SK-N-SH (cell line): ENCODE measurements around the gene TOPBP1. TPM values are rescaled to one million over a fixed set of nuclear protein-coding genes. Genes with fewer than 3 reads are reported as not detected.

Source experiments
- CTCF ChIA-PET: fragments of 300-600, 350-600 bp; formaldehyde crosslinking; extraction: SDS; loops from one replicate; lab custom pipeline; 2021; lab: Yijun Ruan, JAX
- POLR2A ChIA-PET: fragments of 350-600 bp; sonication (Branson Sonifier 250); formaldehyde crosslinking; extraction: SDS; loops from one replicate; lab custom pipeline; 2020; ENCODE audit warnings: antibody characterized with exemption, inconsistent platforms; lab: Yijun Ruan, JAX
- DNase-seq: peaks from one replicate; pipeline ENCODE4 v3.0.0; 2012
- H2AFZ ChIP-seq: fragments of 200-600 bp; sonication (generic); 2 replicates; pipeline ENCODE4 v1.8.1; 2016; ENCODE audit warnings: antibody characterized with exemption, mild to moderate bottlenecking, low read depth
- H3F3A ChIP-seq: fragments of 200-600 bp; sonication (generic); replicated peaks from 2 replicates; pipeline ENCODE3; 2016; ENCODE audit warnings: antibody characterized with exemption, mild to moderate bottlenecking; ENCODE audit not compliant: insufficient read depth
- H3K27ac ChIP-seq, 2 experiments: fragments of 200-500 bp in 1 of 2; fragments of 200-600 bp in 1 of 2; sonication (Bioruptor generic) in 1 of 2; sonication (generic), shearing (Covaris generic) in 1 of 2; 2 replicates each; pipeline versions ENCODE4 v1.5.1 to v1.6.1; 2014 to 2016; ENCODE audit warnings: low read depth in 2 of 2, inconsistent platforms in 1 of 2, low read length in 1 of 2, mild to moderate bottlenecking in 1 of 2, mixed read lengths in 1 of 2
- H3K27me3 ChIP-seq: fragments of 200-600 bp; sonication (generic), shearing (Covaris generic); 2 replicates; pipeline ENCODE4 v1.6.1; 2016; ENCODE audit warnings: mixed run types; ENCODE audit not compliant: insufficient read depth
- H3K36me3 ChIP-seq, 2 experiments: fragments of 200-500 bp in 1 of 2; fragments of 200-600 bp in 1 of 2; sonication (Bioruptor generic) in 1 of 2; sonication (generic) in 1 of 2; replicated peaks in 1 of 2; 2 replicates each; pipeline versions ENCODE3 to v1.5.1; 2014 to 2016; ENCODE audit warnings: low read length in 1 of 2, mild to moderate bottlenecking in 1 of 2; ENCODE audit not compliant: insufficient read depth in 2 of 2, control insufficient read depth in 1 of 2
- H3K4me1 ChIP-seq, 2 experiments: fragments of 200-500 bp in 1 of 2; fragments of 200-600 bp in 1 of 2; sonication (Bioruptor generic) in 1 of 2; sonication (generic), shearing (Covaris generic) in 1 of 2; 2 replicates each; pipeline versions ENCODE4 v1.5.1 to v1.6.1; 2014 to 2016; ENCODE audit warnings: low read depth in 1 of 2, low read length in 1 of 2, mixed run types in 1 of 2; ENCODE audit not compliant: insufficient read depth in 2 of 2, control insufficient read depth in 1 of 2
- H3K4me2 ChIP-seq: fragments of 200-600 bp; sonication (generic), shearing (Covaris generic); 2 replicates; pipeline ENCODE4 v1.6.1; 2017; ENCODE audit warnings: mixed run types
- H3K4me3 ChIP-seq, 2 experiments: fragments of 200-500 bp in 1 of 2; fragments of 200-600 bp in 1 of 2; sonication (Bioruptor generic) in 1 of 2; sonication (generic), shearing (Covaris generic) in 1 of 2; 2 replicates each; pipeline versions ENCODE4 v1.5.1 to v1.8.1; 2014 to 2016; ENCODE audit warnings: low read depth in 2 of 2, inconsistent platforms in 1 of 2, low read length in 1 of 2, mild to moderate bottlenecking in 1 of 2, mixed read lengths in 1 of 2, moderate library complexity in 1 of 2
- H3K79me2 ChIP-seq: fragments of 200-600 bp; sonication (generic); 2 replicates; pipeline ENCODE4 v1.8.1; 2017; ENCODE audit warnings: mild to moderate bottlenecking; ENCODE audit not compliant: insufficient read depth
- H3K9ac ChIP-seq: fragments of 200-600 bp; sonication (generic); 2 replicates; pipeline ENCODE4 v1.6.1; 2017; ENCODE audit warnings: mixed run types
- H3K9me2 ChIP-seq: fragments of 200-600 bp; sonication (generic); 2 replicates; pipeline ENCODE4 v1.6.1; 2017; ENCODE audit warnings: mixed run types
- H3K9me3 ChIP-seq: fragments of 200-600 bp; sonication (generic); 2 replicates; pipeline ENCODE4 v1.6.1; 2017; ENCODE audit warnings: mixed run types, mild to moderate bottlenecking, moderate library complexity
- H4K20me1 ChIP-seq: fragments of 200-600 bp; sonication (generic); 2 replicates; pipeline ENCODE4 v1.6.1; 2017; ENCODE audit warnings: mild to moderate bottlenecking, mixed run types; ENCODE audit not compliant: insufficient read depth
- CHD2 ChIP-seq: fragments of 150-350 bp; IDR thresholded peaks from 2 replicates; pipeline ENCODE4 v1.6.1; 2018; ENCODE audit warnings: low read length; ENCODE audit not compliant: partially characterized antibody
- CTCF ChIP-seq: fragments of 200-600 bp; sonication (generic); IDR thresholded peaks from 2 replicates; pipeline ENCODE4 v1.6.1; 2017; ENCODE audit warnings: antibody characterized with exemption, mild to moderate bottlenecking, moderate library complexity
- ELF1 ChIP-seq: IDR thresholded peaks from 2 replicates; pipeline ENCODE4 v1.4.0; 2012
- FOXJ3 ChIP-seq: sonication (generic); formaldehyde crosslinking; IDR thresholded peaks from 2 replicates; pipeline ENCODE4 v1.5.1; 2020; ENCODE audit warnings: mild to moderate bottlenecking, missing genetic modification reagents
- GABPA ChIP-seq: IDR thresholded peaks from 2 replicates; pipeline ENCODE4 v1.4.0; 2012; ENCODE audit warnings: low read depth, mild to moderate bottlenecking
- GATA2 ChIP-seq: sonication (generic); formaldehyde crosslinking; IDR thresholded peaks from 2 replicates; pipeline ENCODE4 v1.5.0; 2020; ENCODE audit warnings: mild to moderate bottlenecking, missing genetic modification reagents
- IRF3 ChIP-seq: fragments of 150-350 bp; IDR thresholded peaks from 2 replicates; pipeline ENCODE4 v1.6.1; 2016; ENCODE audit warnings: mild to moderate bottlenecking, low read depth, low read length
- JUND ChIP-seq: IDR thresholded peaks from 2 replicates; pipeline ENCODE4 v1.4.0; 2012
- MEF2A ChIP-seq: IDR thresholded peaks from 2 replicates; pipeline ENCODE4 v1.4.0; 2012; ENCODE audit warnings: low read depth, borderline replicate concordance
- REST ChIP-seq: IDR thresholded peaks from 2 replicates; pipeline ENCODE4 v1.6.1; 2012; ENCODE audit warnings: mild to moderate bottlenecking, low read depth, low read length, moderate library complexity
- RFX5 ChIP-seq: IDR thresholded peaks from 2 replicates; pipeline ENCODE4 v1.6.1; 2012; ENCODE audit warnings: mild to moderate bottlenecking, improper control_type of control experiment, low read length
- SMC3 ChIP-seq: IDR thresholded peaks from 2 replicates; pipeline ENCODE4 v1.6.1; 2012; ENCODE audit warnings: low read depth, low read length, improper control_type of control experiment
- TCF12 ChIP-seq: IDR thresholded peaks from 2 replicates; pipeline ENCODE4 v1.4.0; 2012
- USF1 ChIP-seq: IDR thresholded peaks from 2 replicates; pipeline ENCODE4 v1.4.0; 2012; ENCODE audit warnings: low read depth, borderline replicate concordance
- USF2 ChIP-seq: fragments of 150-350 bp; IDR thresholded peaks from 2 replicates; pipeline ENCODE4 v1.6.1; 2017; ENCODE audit warnings: antibody characterized with exemption, low read length, low read depth, borderline replicate concordance
- YY1 ChIP-seq: IDR thresholded peaks from 2 replicates; pipeline ENCODE4 v1.4.0; 2012; ENCODE audit warnings: low read depth, mild to moderate bottlenecking
- WGBS: methylation state at CpG from one replicate; pipeline ENCODE4 v1.1.6; 2017; ENCODE audit warnings: low lambda C conversion rate; 5-methylcytosine and 5-hydroxymethylcytosine counted together
- polyA plus RNA-seq, 3 experiments: library from polyadenylated mRNA; depleted of rRNA; stranded (reverse); fragments of >200 nt; gene quantifications; 2 replicates each; pipeline ENCODE4 v1.2.3, GENCODE V29; 2012

The TOPBP1 gene
- polyA plus RNA-seq, 1 of the 3 experiments (the other 2 are of a cell fraction), result 15.7 TPM

GRCh38 chr3:133643611-133644010 lies 18.1 kb downstream of the TOPBP1 start:
- Histone ChIP-seq H3K4me3 (no peak overlapping the region), H3K27me3 (no peaks in the 10 kb centered on the region), H3F3A (peaks cover 16% of the 10 kb centered on the region), H3K4me1 (peaks cover 0 to 17% of the 10 kb centered on the region in 2 experiments; a peak in 3 of 4 replicates), H3K9me3 (no peaks in the 10 kb centered on the region), H3K4me2 (no peak overlapping the region), H3K9me2 (no peaks in the 10 kb centered on the region), H3K79me2 (peaks cover 8% of the 10 kb centered on the region; the same call in 1 of the 2 replicates), H3K27ac (peak overlapping the region in 1 of 2 experiments; percentile 86; a peak in 2 of 4 replicates), H3K36me3 (peaks cover 68% of the 10 kb centered on the region in 2 experiments), H3K9ac (no peak overlapping the region), H4K20me1 (0 out of 2 replicates have a peak, but pooled peaks cover 3% of the 10 kb centered on the region), H2AFZ (no peak overlapping the region)
- ChIA-PET POLR2A (no interaction called here), CTCF (no interaction called here)
- no peak for DNase-seq
- TF ChIP-seq USF2, result no peak
- TF ChIP-seq GATA2 (CRISPR knock-in tag), result no peak
- no peak for TF ChIP-seq GABPA
- TF ChIP-seq MEF2A, result no peak
- TF ChIP-seq ELF1, result no peak
- TF ChIP-seq SMC3, result no peak
- no peak for TF ChIP-seq REST
- TF ChIP-seq JUND, result no peak
- TF ChIP-seq IRF3, result no peak
- TF ChIP-seq CHD2, result no peak
- WGBS, result 85% methylated on average over 2 of the region's 2 CpGs

- no peaks in the 10 kb centered on the region for H3K9me2 ChIP-seq
- DNase-seq, result no peak
- peaks cover 4% of the 10 kb centered on the region; the same call in 1 of the 2 replicates for H3K79me2 ChIP-seq
- 0 out of 2 replicates have a peak, but pooled peaks cover 3% of the 10 kb centered on the region for H4K20me1 ChIP-seq
- H3K4me3 ChIP-seq, result no peak overlapping the region
- POLR2A ChIA-PET, result no interaction called here
- 99% methylated on average over 4 of the region's 4 CpGs for WGBS
- H3K4me1 ChIP-seq, result peaks cover 0 to 17% of the 10 kb centered on the region in 2 experiments; a peak in 3 of 4 replicates
- H3K9ac ChIP-seq, result no peak overlapping the region
- H3K4me2 ChIP-seq, result no peak overlapping the region
- H3K36me3 ChIP-seq, result peaks cover 67 to 76% of the 10 kb centered on the region in 2 experiments
- H3K9me3 ChIP-seq, result no peaks in the 10 kb centered on the region
- no peak overlapping the region for H3K27ac ChIP-seq
- TF ChIP-seq CTCF, result no peak
- TF ChIP-seq USF1, result no peak
- no peak for TF ChIP-seq FOXJ3 (CRISPR knock-in tag)
- TF ChIP-seq GATA2 (CRISPR knock-in tag), result no peak
- no peak for TF ChIP-seq YY1
- no peak for TF ChIP-seq USF2
- no peak for TF ChIP-seq RFX5
- TF ChIP-seq ELF1, result no peak
- no peak for TF ChIP-seq TCF12
- TF ChIP-seq, all 33 proteins: peak for 0
- Histone ChIP-seq H3F3A (peaks cover 16% of the 10 kb centered on the region), H3K27me3 (no peaks in the 10 kb centered on the region), H2AFZ (no peak overlapping the region)
- CTCF ChIA-PET, result interaction anchor here (1.2 kb wide), 1 partner anchor 13 kb away, joined by 5 read pairs; no protein-coding TSS in a partner anchor
Measured at GRCh38 chr3:133641254-133641653, 20.5 kb downstream of the TOPBP1 start.
